GM13976 (cell line): ENCODE results near the gene KCTD13.
"Not testable (repeated sequence)": the region's sequence is repeated elsewhere in the genome, so short reads cannot be mapped to it uniquely, and the experiment has no call there.

Experiments used
- DNase-seq: peaks from one replicate; pipeline ENCODE4 v3.0.0; 2012; ENCODE audit warnings: low spot score
- in situ Hi-C: fragments of 300-500 bp; cut with MboI; formaldehyde crosslinking; loops from one replicate; pipeline ENCODE4 v1.12.0; 2022; ENCODE audit warnings: low sequenced_read_pairs, mixed read lengths, inconsistent platforms; ENCODE audit not compliant: unreplicated experiment
- TF ChIP-seq, protein P1 (sequence below): IDR thresholded peaks from 2 replicates; pipeline ENCODE4 v1.5.1; 2012; ENCODE audit warnings: borderline replicate concordance, mild to moderate bottlenecking; ENCODE audit not compliant: insufficient read depth; ENCODE audit errors: extremely low read depth, missing control alignments, control extremely low read depth

The KCTD13 gene

DNA sequence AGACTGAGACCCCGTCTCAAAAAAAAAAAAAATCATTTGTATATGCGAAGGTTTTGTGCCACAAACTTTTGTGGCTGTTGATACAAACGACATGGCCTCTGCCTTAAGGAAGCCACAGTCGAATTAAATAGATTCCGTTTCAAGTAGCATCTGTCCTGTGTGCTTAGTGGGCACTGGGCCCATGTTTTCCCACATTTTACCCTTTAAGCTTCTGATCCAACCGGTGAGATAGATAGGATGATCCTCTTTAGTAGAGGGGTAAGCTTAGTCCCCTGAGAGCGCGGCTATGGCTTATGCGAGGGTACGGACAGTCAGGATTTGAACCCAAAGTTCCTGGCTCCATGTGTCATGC, 35.1 kb upstream of the KCTD13 start:
- in situ Hi-C loops: no loop called here
- TF ChIP-seq, protein P1, sequence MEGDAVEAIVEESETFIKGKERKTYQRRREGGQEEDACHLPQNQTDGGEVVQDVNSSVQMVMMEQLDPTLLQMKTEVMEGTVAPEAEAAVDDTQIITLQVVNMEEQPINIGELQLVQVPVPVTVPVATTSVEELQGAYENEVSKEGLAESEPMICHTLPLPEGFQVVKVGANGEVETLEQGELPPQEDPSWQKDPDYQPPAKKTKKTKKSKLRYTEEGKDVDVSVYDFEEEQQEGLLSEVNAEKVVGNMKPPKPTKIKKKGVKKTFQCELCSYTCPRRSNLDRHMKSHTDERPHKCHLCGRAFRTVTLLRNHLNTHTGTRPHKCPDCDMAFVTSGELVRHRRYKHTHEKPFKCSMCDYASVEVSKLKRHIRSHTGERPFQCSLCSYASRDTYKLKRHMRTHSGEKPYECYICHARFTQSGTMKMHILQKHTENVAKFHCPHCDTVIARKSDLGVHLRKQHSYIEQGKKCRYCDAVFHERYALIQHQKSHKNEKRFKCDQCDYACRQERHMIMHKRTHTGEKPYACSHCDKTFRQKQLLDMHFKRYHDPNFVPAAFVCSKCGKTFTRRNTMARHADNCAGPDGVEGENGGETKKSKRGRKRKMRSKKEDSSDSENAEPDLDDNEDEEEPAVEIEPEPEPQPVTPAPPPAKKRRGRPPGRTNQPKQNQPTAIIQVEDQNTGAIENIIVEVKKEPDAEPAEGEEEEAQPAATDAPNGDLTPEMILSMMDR: no peak

GRCh38 chr16:29959821-29960220, 33.8 kb upstream of the KCTD13 start:
- DNase-seq, in situ Hi-C loops: not testable (repeated sequence)

More for the DNA sequence above, 35.1 kb upstream of the KCTD13 start:
- no peak for DNase-seq

- in situ Hi-C loops: no loop called here
- no peak for DNase-seq
- TF ChIP-seq, protein P1: no peak
Measured at GRCh38 chr16:29959293-29959692, 33.3 kb upstream of the KCTD13 start.

DNA sequence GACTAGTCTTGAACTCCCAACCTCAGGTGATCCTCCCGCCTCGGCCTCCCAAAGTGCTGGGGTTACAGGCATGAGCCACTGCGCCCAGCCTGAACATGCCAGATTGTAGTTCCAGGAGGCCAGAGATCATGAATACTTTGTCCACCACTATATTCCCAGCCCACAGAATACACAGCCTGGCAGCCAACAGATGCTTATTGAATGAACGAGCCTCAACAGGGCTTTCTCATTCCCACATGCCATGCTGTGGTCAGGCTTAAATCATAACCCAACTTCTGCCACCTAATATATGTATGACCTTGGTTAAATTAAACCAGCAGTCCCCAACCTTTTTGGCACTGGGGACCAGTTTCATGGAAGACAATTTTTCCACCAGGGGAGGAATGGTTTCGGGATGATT, 32.7 kb upstream of the KCTD13 start:
- DNase-seq: no peak
- in situ Hi-C loops: no loop called here
- TF ChIP-seq, protein P1: no peak

DNA sequence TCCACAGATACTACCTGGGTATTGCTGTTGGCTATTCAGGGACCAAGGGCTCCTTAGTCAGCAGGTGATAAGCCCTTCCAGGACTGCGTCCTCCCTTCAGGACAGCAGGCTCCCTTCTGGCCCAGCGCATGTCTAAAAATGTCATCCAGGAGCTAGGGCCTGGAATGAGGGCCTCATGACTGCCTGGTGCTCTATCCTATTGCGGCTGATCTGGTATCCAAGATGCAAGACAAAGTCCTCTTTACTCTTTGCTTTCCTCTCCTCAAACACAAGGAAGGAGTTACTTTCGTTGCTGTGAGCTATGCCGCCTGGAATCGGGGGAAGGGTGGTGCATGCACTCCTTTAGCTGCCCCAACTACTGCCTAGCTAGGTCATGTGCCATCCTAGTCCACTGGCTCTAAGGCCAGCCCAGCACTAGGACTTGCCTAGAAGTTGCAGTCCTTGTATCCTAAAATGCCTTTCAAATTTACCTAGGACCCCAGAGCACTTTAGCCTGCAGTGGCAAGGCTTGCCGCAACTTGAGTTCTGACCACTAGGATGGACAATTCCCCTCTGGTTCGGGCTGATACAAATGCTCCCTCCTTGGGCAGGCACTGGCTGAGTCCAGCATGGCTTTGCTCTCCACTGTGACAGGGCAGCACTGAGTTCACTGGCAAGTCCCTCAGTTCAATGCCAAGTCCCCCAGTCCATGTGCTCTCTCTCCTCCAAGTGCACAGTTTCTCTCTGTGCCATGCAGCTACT, 25.8 kb upstream of the KCTD13 start:
- in situ Hi-C loops: no loop called here
- TF ChIP-seq, protein P1: no peak
- no peak for DNase-seq

GRCh38 chr16:29950806-29951461, 24.9 kb upstream of the KCTD13 start:
- no peak for DNase-seq
- TF ChIP-seq, protein P1: no peak
- in situ Hi-C loops: no loop called here

DNA sequence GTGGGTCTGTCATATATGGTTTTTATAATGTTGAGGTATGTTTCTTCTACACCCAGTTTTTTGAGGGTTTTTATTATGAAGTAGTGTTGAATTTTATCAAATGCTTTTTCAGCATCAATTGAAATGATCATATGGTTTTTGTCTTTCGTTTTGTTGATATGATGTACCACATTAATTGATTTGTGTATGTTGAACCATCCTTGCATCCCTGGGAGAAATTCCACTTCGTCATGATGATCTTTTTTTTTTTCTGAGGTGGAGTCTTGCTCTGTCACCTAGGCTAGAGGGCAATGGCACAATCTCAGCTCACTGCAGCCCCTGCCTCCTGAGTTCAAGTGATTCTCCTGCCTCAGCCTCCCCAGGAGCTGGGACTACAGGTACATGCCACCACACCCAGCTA, 21.9 kb upstream of the KCTD13 start:
- TF ChIP-seq, protein P1: no peak
- in situ Hi-C loops: no loop called here
- no peak for DNase-seq
